GM12873 (cell line): Measurements from ENCODE around the gene TIMELESS.

Experiments
- TF ChIP-seq, protein P1 (sequence below): IDR thresholded peaks from 2 replicates; pipeline ENCODE4 v1.5.1; 2012; ENCODE audit warnings: low read depth, mild to moderate bottlenecking, moderate library complexity, low read length, control low read depth; ENCODE audit not compliant: insufficient read depth; ENCODE audit errors: missing control alignments

The TIMELESS gene

GRCh38 chr12:56398324-56398723 is 50.9 kb downstream of the TIMELESS start:
- TF ChIP-seq, protein P1, sequence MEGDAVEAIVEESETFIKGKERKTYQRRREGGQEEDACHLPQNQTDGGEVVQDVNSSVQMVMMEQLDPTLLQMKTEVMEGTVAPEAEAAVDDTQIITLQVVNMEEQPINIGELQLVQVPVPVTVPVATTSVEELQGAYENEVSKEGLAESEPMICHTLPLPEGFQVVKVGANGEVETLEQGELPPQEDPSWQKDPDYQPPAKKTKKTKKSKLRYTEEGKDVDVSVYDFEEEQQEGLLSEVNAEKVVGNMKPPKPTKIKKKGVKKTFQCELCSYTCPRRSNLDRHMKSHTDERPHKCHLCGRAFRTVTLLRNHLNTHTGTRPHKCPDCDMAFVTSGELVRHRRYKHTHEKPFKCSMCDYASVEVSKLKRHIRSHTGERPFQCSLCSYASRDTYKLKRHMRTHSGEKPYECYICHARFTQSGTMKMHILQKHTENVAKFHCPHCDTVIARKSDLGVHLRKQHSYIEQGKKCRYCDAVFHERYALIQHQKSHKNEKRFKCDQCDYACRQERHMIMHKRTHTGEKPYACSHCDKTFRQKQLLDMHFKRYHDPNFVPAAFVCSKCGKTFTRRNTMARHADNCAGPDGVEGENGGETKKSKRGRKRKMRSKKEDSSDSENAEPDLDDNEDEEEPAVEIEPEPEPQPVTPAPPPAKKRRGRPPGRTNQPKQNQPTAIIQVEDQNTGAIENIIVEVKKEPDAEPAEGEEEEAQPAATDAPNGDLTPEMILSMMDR: no peak

GRCh38 chr12:56392331-56392730 is 56.9 kb downstream of the TIMELESS start:
- TF ChIP-seq, protein P1: no peak

DNA sequence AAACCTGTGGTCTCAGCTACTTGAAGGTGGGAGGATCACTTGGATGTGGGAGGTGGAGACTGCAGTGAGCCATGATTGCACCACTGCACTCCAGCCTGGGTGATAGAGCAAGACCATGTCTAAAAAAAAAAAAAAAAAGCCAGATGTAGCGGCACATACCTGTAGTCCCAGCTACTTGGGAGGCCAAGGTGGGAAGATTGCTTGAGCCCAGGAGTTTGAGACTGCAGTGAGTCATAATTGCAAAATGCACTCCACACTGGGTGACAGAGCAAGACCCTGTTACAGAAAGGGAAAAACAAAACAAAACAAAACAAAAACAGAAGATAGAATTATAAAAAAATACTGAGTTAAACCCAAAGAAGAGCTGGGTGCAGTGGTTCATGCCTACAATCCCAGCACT is 57.5 kb downstream of the TIMELESS start:
- TF ChIP-seq, protein P1: no peak

DNA sequence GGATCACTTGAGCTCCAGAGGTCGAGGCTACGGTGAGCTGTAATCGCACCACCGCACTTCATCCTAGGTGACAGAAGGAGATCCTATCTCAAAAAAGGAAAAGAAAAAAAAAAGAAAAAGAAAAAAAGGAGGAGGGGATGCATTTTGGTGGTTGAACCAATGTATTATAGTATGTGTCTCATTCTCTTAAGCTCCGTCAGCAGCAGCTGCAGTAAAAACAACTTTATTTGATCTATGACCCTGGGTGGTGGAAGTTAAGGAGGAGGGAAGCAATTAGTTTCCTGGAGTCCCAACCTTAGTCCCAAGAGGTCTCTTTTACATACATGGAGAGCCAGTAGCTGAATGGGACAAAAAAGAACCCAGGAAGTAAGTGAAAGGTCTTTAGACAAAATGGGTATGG is 59.8 kb downstream of the TIMELESS start:
- TF ChIP-seq, protein P1: no peak

DNA sequence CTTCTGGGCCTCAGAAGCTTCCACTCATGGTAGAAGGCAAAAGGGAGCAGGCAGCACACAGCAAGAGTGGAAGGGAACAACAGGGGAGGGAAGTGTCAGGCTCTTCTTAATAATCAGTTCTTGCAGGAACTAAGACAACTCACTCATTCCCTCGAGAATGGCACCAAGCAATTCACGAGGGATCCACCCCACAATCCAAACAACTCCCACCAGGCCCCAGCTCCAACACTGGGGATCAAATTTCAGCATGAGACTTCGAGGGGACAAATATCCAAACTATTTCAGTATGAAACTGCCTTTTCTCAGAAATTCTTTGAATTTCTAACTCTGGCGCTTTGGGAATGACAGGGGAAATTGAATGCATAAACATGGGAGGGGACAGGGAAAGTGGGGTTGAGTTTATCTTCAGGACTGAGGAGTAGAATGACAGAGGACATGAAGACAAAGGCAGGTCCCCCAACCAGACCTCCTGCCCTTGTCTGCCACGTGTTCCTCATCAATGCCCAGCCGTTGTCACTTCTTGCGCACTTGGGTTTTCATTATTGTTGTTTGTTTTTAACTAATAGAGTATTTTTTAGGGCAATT is 62.0 kb downstream of the TIMELESS start:
- TF ChIP-seq, protein P1: no peak

DNA sequence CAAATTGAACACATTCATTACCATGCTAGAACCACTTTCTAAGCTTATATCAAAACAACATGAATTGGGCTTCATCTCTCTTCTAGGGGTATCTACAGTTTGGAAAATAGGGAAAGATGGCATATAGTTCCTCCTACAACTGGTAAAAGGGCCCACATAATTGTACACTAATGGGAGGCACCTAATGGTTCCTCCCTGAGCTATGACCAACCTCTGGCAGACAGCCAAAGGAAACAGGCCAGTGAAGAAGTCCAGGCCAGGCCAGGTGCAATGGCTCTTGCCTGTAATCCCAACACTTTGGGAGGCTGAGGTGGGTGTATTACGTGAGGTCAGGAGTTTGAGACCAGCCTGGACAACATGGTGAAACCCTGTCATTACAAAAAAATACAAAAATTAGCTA is 63.4 kb downstream of the TIMELESS start:
- TF ChIP-seq, protein P1: no peak

GRCh38 chr12:56382611-56383010 is 66.6 kb downstream of the TIMELESS start:
- TF ChIP-seq, protein P1: no peak
